Left lung (tissue), 10 donors: Measurements from ENCODE around the gene NFAT5. TPM values are rescaled to one million over a fixed set of nuclear protein-coding genes. Genes with fewer than 3 reads are reported as not detected.

Experiments
- ATAC-seq: fragments of 200-7000 bp; cut with Tn5 transposase; one replicate; pipeline ENCODE4 v1.9.1; 2020; ENCODE audit warnings: moderate library complexity
- DNase-seq, 4 donors: peaks; one replicate each; pipeline ENCODE4 v3.0.0-alpha.2; 2013 to 2020
- H3K27ac ChIP-seq, 2 donors: fragments of 200-600 bp; sonication (generic) in 1 of 2; one replicate each; pipeline versions ENCODE4 v1.5.0 to v1.8.0; 2020 to 2021
- H3K27me3 ChIP-seq, 2 donors: fragments of 200-600 bp; sonication (generic) in 1 of 2; one replicate each; pipeline versions ENCODE4 v1.5.0 to v1.8.0; 2020 to 2021
- H3K36me3 ChIP-seq, 2 donors: fragments of 200-600 bp; sonication (generic) in 1 of 2; one replicate each; pipeline versions ENCODE4 v1.5.0 to v1.8.0; 2020 to 2021
- H3K4me1 ChIP-seq, 2 donors: fragments of 200-600 bp; one replicate each; pipeline ENCODE4 v1.8.0; 2021
- H3K4me3 ChIP-seq, 2 donors: fragments of 200-600 bp; sonication (generic) in 1 of 2; one replicate each; pipeline versions ENCODE4 v1.5.0 to v1.8.0; 2020 to 2021; ENCODE audit warnings: mild to moderate bottlenecking in 1 of 2
- H3K9me3 ChIP-seq, 2 donors: fragments of 200-600 bp; sonication (generic) in 1 of 2; one replicate each; pipeline versions ENCODE4 v1.5.0 to v1.8.0; 2020 to 2021
- CTCF ChIP-seq, 2 donors: fragments of 200-600 bp; sonication (generic) in 1 of 2; IDR thresholded peaks; one replicate each; pipeline versions ENCODE4 v1.5.0 to v1.8.0; 2021; ENCODE audit warnings: antibody characterized with exemption in 2 of 2
- intact Hi-C, 2 donors: fragments of 100-400 bp; cut with DNase I; formaldehyde crosslinking; loops; one replicate each; pipeline versions ENCODE4 v1.11.2 to v1.14.2; 2022
- polyA plus RNA-seq, 6 donors: library from polyadenylated mRNA; unstranded; fragments of 120-200 nt; gene quantifications; one replicate each; pipeline ENCODE4 v1.2.1, GENCODE V29; 2013; ENCODE audit not compliant: insufficient read length in 6 of 6
- total RNA-seq, 2 donors: library from RNA; stranded (reverse); fragmentation: NEBNext Ultra II Directional; extraction: Animal tissue kit (Norgen Biotek cat#: 25700); gene quantifications; one replicate each; pipeline ENCODE4 v1.2.1, GENCODE V29; 2021
- donor health status: DM: no; HTN: yes; CAD: no.
- donor health status: DM: no; HTN: no; CAD: no.

Gene NFAT5
- total and polyA plus RNA-seq, 8 donors, result 44.8 to 66.0 (median 57.9) TPM

- Histone ChIP-seq H3K27me3 (no peaks in the 10 kb centered on the region), H3K27ac (no peak overlapping the region), H3K9me3 (no peaks in the 10 kb centered on the region), H3K36me3 (no peaks in the 10 kb centered on the region), H3K4me1 (no peaks in the 10 kb centered on the region), H3K4me3 (no peak overlapping the region)
- no peak for TF ChIP-seq CTCF (IDR thresholded peaks at IDR 0.05)
- DNase-seq, result no peak
- no peak for ATAC-seq
- intact Hi-C loops, result no loop called here
These were observed 42.9 kb upstream of the NFAT5 start for GRCh38 chr16:69522732-69523404.

- no peak for ATAC-seq
- no peak for TF ChIP-seq CTCF (IDR thresholded peaks at IDR 0.05)
These were observed 42.0 kb upstream of the NFAT5 start for GRCh38 chr16:69523566-69524305.

GRCh38 chr16:69526831-69527655, 38.7 kb upstream of the NFAT5 start:
- no peaks in the 10 kb centered on the region for H3K36me3 ChIP-seq
- TF ChIP-seq CTCF (IDR thresholded peaks at IDR 0.05), result no peak
- intact Hi-C loops, result no loop called here
- no peak for DNase-seq
- peaks cover 0 to 16% of the 10 kb centered on the region in 2 donors for H3K4me1 ChIP-seq
- no peak overlapping the region for H3K27ac ChIP-seq
- no peaks in the 10 kb centered on the region for H3K9me3 ChIP-seq
- no peak for ATAC-seq
- H3K27me3 ChIP-seq, result no peaks in the 10 kb centered on the region
- H3K4me3 ChIP-seq, result no peak overlapping the region

More at GRCh38 chr16:69523566-69524305, 42.0 kb upstream of the NFAT5 start:
- no peak overlapping the region for H3K27ac ChIP-seq
- no peaks in the 10 kb centered on the region for H3K36me3 ChIP-seq
- H3K9me3 ChIP-seq, result no peaks in the 10 kb centered on the region
- H3K27me3 ChIP-seq, result no peaks in the 10 kb centered on the region
- no peaks in the 10 kb centered on the region for H3K4me1 ChIP-seq
- intact Hi-C loops, result no loop called here
- DNase-seq, result no peak
- H3K4me3 ChIP-seq, result no peak overlapping the region

- H3K4me1 ChIP-seq, result peaks cover 0 to 23% of the 10 kb centered on the region in 2 donors
- no peak for TF ChIP-seq CTCF (IDR thresholded peaks at IDR 0.05)
- H3K4me3 ChIP-seq, result no peak overlapping the region
- intact Hi-C loops, result no loop called here
- no peaks in the 10 kb centered on the region for H3K9me3 ChIP-seq
- ATAC-seq (no peak), DNase-seq (no peak)
- H3K27ac ChIP-seq, result no peak overlapping the region
- H3K27me3 ChIP-seq, result no peaks in the 10 kb centered on the region
- H3K36me3 ChIP-seq, result no peaks in the 10 kb centered on the region
These were observed 33.8 kb upstream of the NFAT5 start for GRCh38 chr16:69531988-69532387.
